ENCODE results near the gene MTOR. TPM values are rescaled to one million over a fixed set of nuclear protein-coding genes. Genes with fewer than 3 reads are reported as not detected.

MTOR gene
- total and polyA plus RNA-seq, 2 of the 8 experiments (the other 6 are each of a cell fraction or from before 2014, with no cell fraction given) = 44.2 to 76.8 TPM

DNA sequence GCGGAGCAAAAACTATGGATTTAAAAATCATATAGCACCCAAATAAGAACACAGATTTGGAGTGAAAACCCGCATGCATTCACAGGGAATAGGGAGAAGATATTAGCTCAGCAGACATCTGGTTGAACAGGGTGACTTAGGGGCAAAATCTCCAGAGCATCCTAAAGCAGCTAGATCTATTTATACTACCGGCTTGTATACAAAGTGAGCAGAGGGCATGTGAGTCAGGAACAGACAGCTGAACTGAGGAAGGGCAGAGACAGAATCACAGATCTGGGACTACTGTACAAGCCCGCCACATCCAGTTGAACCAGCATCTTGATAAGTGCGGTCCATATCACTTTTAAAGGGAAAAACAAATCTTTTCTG, 127.5 kb downstream of the MTOR start:
- H3K14ac ChIP-seq (ENCODE audit: insufficient read length) = no peak overlapping the region
- H3K56ac ChIP-seq (replicated peaks; ENCODE audit: insufficient read length, low read depth, low read length) = no peak overlapping the region
- no peaks in the 10 kb centered on the region for H3K9me3 ChIP-seq (ENCODE audit: insufficient read depth in 2 of 2, low read depth in 1 of 2, low read length in 1 of 2)
- no peak overlapping the region for H2BK120ac ChIP-seq (replicated peaks; ENCODE audit: low read depth, low read length)
- no peak overlapping the region for H3K9ac ChIP-seq (replicated peaks in 1 of 4; ENCODE audit: extremely low read depth in 1 of 4, low read depth in 3 of 4, low read length in 3 of 4)
- H3K23me2 ChIP-seq (ENCODE audit: low read depth, low read length) = no peaks in the 10 kb centered on the region
- H3K4me3 ChIP-seq (ENCODE audit: extremely low read depth in 1 of 4, insufficient read depth in 2 of 4, low read depth in 3 of 4, low read length in 4 of 4) = no peak overlapping the region
- peaks cover 18 to 79% (median 51%) of the 10 kb centered on the region in 4 experiments; a peak in 7 of 8 replicates for H3K36me3 ChIP-seq (ENCODE audit: control insufficient read depth in 2 of 4, insufficient read depth in 4 of 4, low read length in 3 of 4)
- no peak overlapping the region for H2BK20ac ChIP-seq (ENCODE audit: low read length)
- no peak overlapping the region for H3K18ac ChIP-seq (ENCODE audit: extremely low read depth, low read length)
- DNase-seq (ENCODE audit: low read depth in 1 of 2, low spot score in 2 of 2) (no peak), FAIRE-seq (no peak)
- no peak overlapping the region for H2BK5ac ChIP-seq (ENCODE audit: low read depth, low read length)
- no peaks in the 10 kb centered on the region; the same call in 1 of the 2 replicates for H3K79me1 ChIP-seq (ENCODE audit: low read depth, low read length)
- H4K5ac ChIP-seq (ENCODE audit: insufficient read length, low read depth, low read length) = no peak overlapping the region
- H2BK15ac ChIP-seq (ENCODE audit: low read length) = no peak overlapping the region
- no peak overlapping the region for H3K23ac ChIP-seq (ENCODE audit: insufficient read length)
- H3K4me2 ChIP-seq (ENCODE audit: insufficient read depth in 1 of 2, low read depth in 2 of 2, low read length in 2 of 2) = no peak overlapping the region
- no peak overlapping the region for H2AK5ac ChIP-seq (ENCODE audit: low read depth, low read length)
- H4K8ac ChIP-seq (ENCODE audit: extremely low read depth, insufficient read depth, low read length) = no peak overlapping the region
- no peaks in the 10 kb centered on the region for H3K27me3 ChIP-seq (replicated peaks in 1 of 4; ENCODE audit: control insufficient read depth in 3 of 4, extremely low read depth in 1 of 4, insufficient read depth in 3 of 4, low read length in 3 of 4)
- H3K27ac ChIP-seq (ENCODE audit: low read depth, low read length) = no peak overlapping the region
- WGBS, 2 experiments (ENCODE audit: extremely low coverage in 1 of 2, insufficient coverage in 1 of 2, insufficient read length in 1 of 2, insufficient replicate concordance in 2 of 2, low coverage in 1 of 2, low lambda C conversion rate in 2 of 2, missing lambda C conversion rate in 1 of 2) = 89% methylated on average over 5 of the region's 5 CpGs; no CpG with 5 or more reads in 1 of the 2 experiments
- peaks cover 0 to 1% of the 10 kb centered on the region in 2 experiments for H4K20me1 ChIP-seq (replicated peaks in 1 of 2; ENCODE audit: control insufficient read depth in 1 of 2, insufficient read depth in 2 of 2, low read length in 2 of 2)
- ChIA-PET CTCF (ENCODE audit: partially characterized antibody) (interaction anchor here (1.1 to 2.7 kb wide), 2 partner anchors 11 to 97 kb away, joined by 3 to 10 read pairs; no protein-coding TSS in a partner anchor), POLR2A (ENCODE audit: partially characterized antibody) (no interaction called here)
- no peaks in the 10 kb centered on the region for H3K4me1 ChIP-seq (replicated peaks in 1 of 4; ENCODE audit: control insufficient read depth in 3 of 4, insufficient read depth in 4 of 4, low read length in 3 of 4)
- H2AFZ ChIP-seq (ENCODE audit: low read length) = no peak overlapping the region
- H3K79me2 ChIP-seq (ENCODE audit: control insufficient read depth in 1 of 2, insufficient read depth in 2 of 2, low read length in 2 of 2) = no peaks in the 10 kb centered on the region
- H2BK12ac ChIP-seq (ENCODE audit: low read depth, low read length) = no peak overlapping the region
- no peak overlapping the region for H4K91ac ChIP-seq (replicated peaks; ENCODE audit: insufficient read length, low read length)
- H3K4ac ChIP-seq (replicated peaks; ENCODE audit: insufficient read length, low read depth, low read length) = no peak overlapping the region
- TF ChIP-seq NRF1 (IDR thresholded peaks at IDR 0.05; ENCODE audit: low read depth, low read length) (no peak), RXRA (IDR thresholded peaks at IDR 0.05; ENCODE audit: insufficient read depth, low read depth, low read length) (no peak), ZNF274 (IDR thresholded peaks at IDR 0.05; ENCODE audit: borderline replicate concordance, extremely low read depth, low read length) (no peak), KDM4A (IDR thresholded peaks at IDR 0.05; ENCODE audit: low read depth, low read length, severe bottlenecking) (no peak), CBX8 (IDR thresholded peaks at IDR 0.05; ENCODE audit: borderline replicate concordance, low read depth, low read length) (no peak), JUND (IDR thresholded peaks at IDR 0.05; ENCODE audit: low read length) (no peak), TAF7 (optimal IDR thresholded peaks at IDR 0.05; ENCODE audit: borderline replicate concordance, low read depth, low read length) (no peak)
- TF ChIP-seq, protein P1, sequence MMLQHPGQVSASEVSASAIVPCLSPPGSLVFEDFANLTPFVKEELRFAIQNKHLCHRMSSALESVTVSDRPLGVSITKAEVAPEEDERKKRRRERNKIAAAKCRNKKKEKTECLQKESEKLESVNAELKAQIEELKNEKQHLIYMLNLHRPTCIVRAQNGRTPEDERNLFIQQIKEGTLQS (IDR thresholded peaks at IDR 0.05; ENCODE audit: insufficient read depth, low read depth, low read length) = no peak
- TF ChIP-seq, protein P2, sequence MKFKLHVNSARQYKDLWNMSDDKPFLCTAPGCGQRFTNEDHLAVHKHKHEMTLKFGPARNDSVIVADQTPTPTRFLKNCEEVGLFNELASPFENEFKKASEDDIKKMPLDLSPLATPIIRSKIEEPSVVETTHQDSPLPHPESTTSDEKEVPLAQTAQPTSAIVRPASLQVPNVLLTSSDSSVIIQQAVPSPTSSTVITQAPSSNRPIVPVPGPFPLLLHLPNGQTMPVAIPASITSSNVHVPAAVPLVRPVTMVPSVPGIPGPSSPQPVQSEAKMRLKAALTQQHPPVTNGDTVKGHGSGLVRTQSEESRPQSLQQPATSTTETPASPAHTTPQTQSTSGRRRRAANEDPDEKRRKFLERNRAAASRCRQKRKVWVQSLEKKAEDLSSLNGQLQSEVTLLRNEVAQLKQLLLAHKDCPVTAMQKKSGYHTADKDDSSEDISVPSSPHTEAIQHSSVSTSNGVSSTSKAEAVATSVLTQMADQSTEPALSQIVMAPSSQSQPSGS (IDR thresholded peaks at IDR 0.05; ENCODE audit: low read length) = no peak
- TF ChIP-seq, protein P3, sequence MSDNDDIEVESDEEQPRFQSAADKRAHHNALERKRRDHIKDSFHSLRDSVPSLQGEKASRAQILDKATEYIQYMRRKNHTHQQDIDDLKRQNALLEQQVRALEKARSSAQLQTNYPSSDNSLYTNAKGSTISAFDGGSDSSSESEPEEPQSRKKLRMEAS (IDR thresholded peaks at IDR 0.05) = no peak
- TF ChIP-seq, protein P4, sequence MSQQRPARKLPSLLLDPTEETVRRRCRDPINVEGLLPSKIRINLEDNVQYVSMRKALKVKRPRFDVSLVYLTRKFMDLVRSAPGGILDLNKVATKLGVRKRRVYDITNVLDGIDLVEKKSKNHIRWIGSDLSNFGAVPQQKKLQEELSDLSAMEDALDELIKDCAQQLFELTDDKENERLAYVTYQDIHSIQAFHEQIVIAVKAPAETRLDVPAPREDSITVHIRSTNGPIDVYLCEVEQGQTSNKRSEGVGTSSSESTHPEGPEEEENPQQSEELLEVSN (IDR thresholded peaks at IDR 0.05) = no peak

Data from H1 (cell line).